Measurements from ENCODE around the gene PCSK6. TPM values are rescaled to one million over a fixed set of nuclear protein-coding genes. Genes with fewer than 3 reads are reported as not detected.
A peak's percentile ranks its signal among the peaks of the same experiment; 100 is the strongest.

The PCSK6 gene
- total RNA-seq, 1 donor from 2014 or later: 16.6 TPM

GRCh38 chr15:101531170-101531569 lies 41.7 kb upstream of the PCSK6 start:
- intact Hi-C loops (cut with DNase I): no loop called here
- no peaks in the 10 kb centered on the region for H3K36me3 ChIP-seq
- no peak for TF ChIP-seq CTCF (IDR thresholded peaks at IDR 0.05)
- no peak overlapping the region for H3K27ac ChIP-seq
- H3K4me3 ChIP-seq: no peak overlapping the region
- no peak for ATAC-seq
- no peak for DNase-seq
- H3K9me3 ChIP-seq: no peaks in the 10 kb centered on the region
- H3K27me3 ChIP-seq: no peaks in the 10 kb centered on the region
- peaks cover 15% of the 10 kb centered on the region for H3K4me1 ChIP-seq

DNA sequence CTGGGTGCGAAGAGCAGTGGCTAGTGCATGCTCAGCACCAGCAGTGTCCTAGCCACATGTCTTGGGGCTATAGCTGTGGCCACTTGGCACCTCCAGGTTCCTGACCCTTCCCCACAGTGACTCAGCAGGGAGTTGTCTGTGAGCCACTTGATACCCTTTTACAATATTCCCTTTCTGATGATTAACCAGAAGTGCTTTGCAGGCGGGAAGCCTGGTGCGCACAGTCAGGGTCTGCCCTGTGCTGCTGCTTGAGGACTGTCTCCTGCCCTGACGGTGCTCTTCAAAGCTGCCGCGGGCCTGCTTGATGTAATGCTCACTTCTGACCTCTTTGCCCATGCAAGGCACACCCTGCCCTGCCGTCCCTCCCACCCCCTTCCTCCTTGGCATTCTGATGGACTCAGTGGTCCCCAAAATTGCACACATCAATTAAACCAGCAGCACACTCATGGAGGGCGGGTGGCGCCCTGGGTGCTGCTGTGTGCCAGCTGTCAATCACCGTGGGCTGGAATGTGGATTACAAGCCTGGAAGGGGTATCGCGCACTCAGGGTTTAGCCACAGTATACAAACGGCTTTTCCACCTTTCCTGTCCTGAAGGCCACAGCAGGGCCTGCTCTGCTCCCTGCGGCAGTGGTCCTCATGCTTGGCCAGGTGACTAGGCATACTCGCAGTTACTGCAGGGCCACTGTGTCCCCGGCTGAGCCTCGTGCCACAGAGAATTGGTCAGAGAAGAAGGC lies 40.9 kb upstream of the PCSK6 start:
- Histone ChIP-seq H3K4me3 (no peak overlapping the region), H3K4me1 (peaks cover 15% of the 10 kb centered on the region), H3K9me3 (no peaks in the 10 kb centered on the region), H3K27ac (no peak overlapping the region), H3K27me3 (no peaks in the 10 kb centered on the region), H3K36me3 (no peaks in the 10 kb centered on the region)
- no peak for TF ChIP-seq CTCF (IDR thresholded peaks at IDR 0.05)
- intact Hi-C loops (cut with DNase I): no loop called here
- DNase-seq (no peak), ATAC-seq (no peak)

- H3K9me3 ChIP-seq: no peaks in the 10 kb centered on the region
- intact Hi-C loops (cut with DNase I): no loop called here
- H3K36me3 ChIP-seq: no peaks in the 10 kb centered on the region
- DNase-seq (no peak), ATAC-seq (peak; percentile 3)
- H3K27me3 ChIP-seq: no peaks in the 10 kb centered on the region
- H3K27ac ChIP-seq: peak overlapping the region; percentile 27
- TF ChIP-seq CTCF (IDR thresholded peaks at IDR 0.05): no peak
- H3K4me3 ChIP-seq: no peak overlapping the region
- H3K4me1 ChIP-seq: peaks cover 15% of the 10 kb centered on the region
Observed at GRCh38 chr15:101528917-101529299, 39.4 kb upstream of the PCSK6 start.

DNA sequence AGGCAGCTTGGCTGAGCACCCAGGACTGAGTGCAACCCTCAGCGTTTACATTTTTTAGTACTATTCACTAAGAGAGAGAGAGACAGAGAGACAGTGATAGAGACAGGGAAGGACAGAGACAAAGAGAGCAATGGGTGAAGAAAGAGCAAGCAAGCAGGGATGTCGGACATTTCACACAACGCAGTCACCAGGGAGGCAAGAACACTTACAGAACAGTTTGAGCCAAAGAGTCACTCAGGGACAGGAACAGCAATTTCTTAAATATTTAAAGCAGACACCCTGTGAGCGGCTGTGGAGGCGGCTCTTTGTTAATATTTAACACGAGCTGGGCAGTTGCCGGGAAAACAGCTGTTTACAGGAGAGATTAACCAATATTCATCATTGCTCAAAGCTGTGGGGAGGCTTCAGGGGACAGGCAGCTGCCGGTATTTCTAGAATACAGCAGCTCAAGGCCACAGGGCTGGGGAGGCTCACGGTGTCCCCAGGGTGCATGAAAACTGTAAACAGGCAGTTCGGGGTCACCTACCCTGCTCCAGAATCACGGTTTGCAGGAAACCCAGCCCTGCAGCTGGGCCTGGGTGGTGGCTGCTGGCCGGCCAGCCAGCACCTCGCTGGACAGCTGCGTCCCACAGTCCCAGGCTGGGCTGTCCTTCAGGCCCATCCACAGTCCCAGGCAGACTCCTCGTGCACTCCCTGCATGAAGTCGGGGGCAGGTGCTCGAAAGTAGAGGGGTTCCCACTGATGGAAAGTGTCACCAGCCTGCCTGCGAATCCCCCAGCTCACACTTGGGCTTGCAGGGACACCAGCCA lies 38.8 kb upstream of the PCSK6 start:
- no peaks in the 10 kb centered on the region for H3K36me3 ChIP-seq
- DNase-seq (no peak), ATAC-seq (peak; percentile 63)
- H3K9me3 ChIP-seq: no peaks in the 10 kb centered on the region
- no peak overlapping the region for H3K4me3 ChIP-seq
- no peak for TF ChIP-seq CTCF (IDR thresholded peaks at IDR 0.05)
- intact Hi-C loops (cut with DNase I): no loop called here
- peak overlapping the region; percentile 61 for H3K27ac ChIP-seq
- no peaks in the 10 kb centered on the region for H3K27me3 ChIP-seq
- peaks cover 15% of the 10 kb centered on the region for H3K4me1 ChIP-seq

- Histone ChIP-seq H3K36me3 (no peaks in the 10 kb centered on the region), H3K9me3 (no peaks in the 10 kb centered on the region), H3K27ac (no peak overlapping the region), H3K4me1 (peaks cover 15% of the 10 kb centered on the region), H3K4me3 (no peak overlapping the region), H3K27me3 (no peaks in the 10 kb centered on the region)
- no peak for DNase-seq
- intact Hi-C loops (cut with DNase I): no loop called here
- TF ChIP-seq CTCF (IDR thresholded peaks at IDR 0.05): no peak
- no peak for ATAC-seq
Observed at GRCh38 chr15:101526890-101527289, 37.4 kb upstream of the PCSK6 start.
